GOT3 (cell line): ENCODE measurements around the gene UROC1.
A peak's percentile ranks its signal among the peaks of the same experiment; 100 is the strongest.
"Not testable (repeated sequence)": the region's sequence is repeated elsewhere in the genome, so short reads cannot be mapped to it uniquely, and the experiment has no call there.

Experiments used
- DNase-seq: peaks from one replicate; lab custom pipeline; 2025; ENCODE audit warnings: mixed read lengths; lab: John Stamatoyannopoulos, UW

UROC1 gene

GRCh38 chr3:126546549-126547239 lies 29.1 kb upstream of the UROC1 start:
- DNase-seq, result no peak

- DNase-seq, result no peak
Measured at GRCh38 chr3:126546013-126546412, 28.4 kb upstream of the UROC1 start.

DNA sequence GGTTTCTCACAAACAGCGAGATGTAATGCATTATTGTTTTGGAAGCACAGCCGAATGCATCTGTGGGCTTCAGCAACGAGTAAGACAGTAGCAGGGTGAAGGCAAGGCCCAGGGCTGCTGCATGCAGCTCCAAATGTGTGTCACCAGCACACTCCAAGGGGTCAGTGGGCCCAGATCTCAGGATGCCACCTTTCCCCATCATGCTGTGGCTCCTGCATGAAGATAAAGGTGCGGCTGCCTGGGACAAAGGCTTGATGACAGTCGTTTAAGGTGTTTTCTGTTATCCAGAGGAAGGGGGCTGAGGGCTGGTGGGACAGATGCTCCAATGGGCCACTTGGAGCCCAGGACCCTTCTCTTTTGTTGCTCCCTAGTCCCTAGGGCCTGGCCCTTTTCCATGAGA lies 28.0 kb upstream of the UROC1 start:
- DNase-seq, result no peak

GRCh38 chr3:126544596-126545281 lies 27.2 kb upstream of the UROC1 start:
- DNase-seq, result no peak

DNA sequence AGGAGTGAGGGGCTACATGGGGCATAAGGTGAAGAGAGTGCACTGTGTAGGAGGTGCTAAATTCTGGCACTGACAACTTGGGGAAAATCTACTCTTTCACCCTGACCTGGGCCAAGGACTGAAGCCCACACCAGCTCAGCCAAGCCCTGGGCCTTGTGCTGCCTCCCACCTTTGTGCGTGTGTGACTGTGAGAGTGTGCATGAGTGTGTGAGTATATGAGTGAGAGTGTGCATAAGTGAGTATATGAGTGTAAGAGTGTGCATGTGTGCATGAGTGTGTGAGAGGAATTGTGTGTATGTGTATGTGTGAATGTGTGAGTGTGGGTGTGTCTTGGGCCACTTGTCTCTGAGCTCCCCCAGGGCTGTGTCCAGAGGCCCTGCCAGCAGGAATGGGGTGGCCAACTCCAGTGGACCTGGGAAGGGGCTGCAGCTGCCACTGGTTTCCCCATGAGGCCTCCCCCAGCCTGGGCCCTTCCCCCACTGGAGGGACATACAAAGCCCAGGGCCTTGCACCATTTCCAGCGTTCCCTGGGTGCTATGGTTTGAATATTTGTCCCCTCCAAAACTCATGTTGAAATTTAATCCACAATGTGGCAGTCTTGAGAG lies 26.0 kb upstream of the UROC1 start:
- no peak for DNase-seq

- DNase-seq, result no peak
Measured at GRCh38 chr3:126542340-126543241, 25.0 kb upstream of the UROC1 start.

DNA sequence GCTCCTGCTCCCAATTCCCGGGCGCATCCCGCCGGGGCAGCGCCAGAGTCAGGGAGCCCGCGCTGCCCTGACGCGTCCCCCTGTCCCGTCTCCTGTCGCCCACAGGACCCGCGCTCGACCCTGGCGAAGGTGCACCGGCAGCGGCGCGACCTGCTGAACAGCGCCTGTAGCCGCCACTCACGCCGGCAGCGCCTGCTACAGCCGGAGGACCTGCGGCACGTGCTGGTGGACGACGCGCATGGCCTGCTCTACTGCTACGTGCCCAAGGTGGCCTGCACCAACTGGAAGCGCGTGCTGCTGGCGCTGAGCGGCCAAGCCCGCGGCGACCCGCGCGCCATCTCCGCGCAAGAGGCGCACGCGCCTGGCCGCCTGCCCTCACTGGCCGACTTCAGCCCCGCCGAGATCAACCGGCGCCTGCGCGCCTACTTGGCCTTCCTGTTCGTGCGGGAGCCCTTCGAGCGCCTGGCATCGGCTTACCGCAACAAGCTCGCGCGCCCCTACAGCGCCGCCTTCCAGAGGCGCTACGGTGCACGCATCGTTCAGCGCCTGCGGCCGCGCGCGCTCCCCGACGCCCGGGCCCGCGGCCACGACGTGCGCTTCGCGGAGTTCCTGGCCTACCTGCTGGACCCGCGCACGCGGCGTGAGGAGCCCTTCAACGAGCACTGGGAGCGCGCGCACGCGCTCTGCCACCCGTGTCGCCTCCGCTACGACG lies 24.2 kb upstream of the UROC1 start:
- no peak for DNase-seq

GRCh38 chr3:126540951-126541627 lies 23.5 kb upstream of the UROC1 start:
- no peak for DNase-seq

GRCh38 chr3:126540342-126540849 lies 22.8 kb upstream of the UROC1 start:
- DNase-seq, result peak; percentile 34

DNA sequence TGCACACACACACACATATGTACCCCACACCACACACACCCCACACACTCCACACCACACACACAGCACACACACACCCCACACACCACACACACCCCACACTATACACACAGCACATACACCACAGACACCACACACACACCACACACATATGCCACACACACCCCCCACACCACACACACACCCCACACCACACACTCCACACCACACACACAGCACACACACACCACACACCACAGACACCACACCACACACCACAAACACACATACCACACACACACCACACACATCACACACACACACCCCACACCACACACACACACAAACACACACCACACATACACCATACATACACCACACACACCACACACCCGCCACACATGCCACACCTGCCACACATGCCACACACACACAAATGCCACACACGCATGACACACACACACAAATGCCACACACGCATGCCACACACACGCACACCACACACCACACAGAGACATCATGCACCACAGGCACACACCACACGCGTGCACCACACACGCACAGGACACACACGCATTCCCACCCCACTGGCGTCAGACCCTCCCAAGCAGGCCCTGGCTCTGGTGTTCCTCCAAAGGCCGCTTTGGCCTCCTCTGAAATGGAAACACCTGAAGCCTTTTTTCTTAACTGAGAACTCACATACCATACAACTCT lies 22.1 kb upstream of the UROC1 start:
- DNase-seq, result no peak

DNA sequence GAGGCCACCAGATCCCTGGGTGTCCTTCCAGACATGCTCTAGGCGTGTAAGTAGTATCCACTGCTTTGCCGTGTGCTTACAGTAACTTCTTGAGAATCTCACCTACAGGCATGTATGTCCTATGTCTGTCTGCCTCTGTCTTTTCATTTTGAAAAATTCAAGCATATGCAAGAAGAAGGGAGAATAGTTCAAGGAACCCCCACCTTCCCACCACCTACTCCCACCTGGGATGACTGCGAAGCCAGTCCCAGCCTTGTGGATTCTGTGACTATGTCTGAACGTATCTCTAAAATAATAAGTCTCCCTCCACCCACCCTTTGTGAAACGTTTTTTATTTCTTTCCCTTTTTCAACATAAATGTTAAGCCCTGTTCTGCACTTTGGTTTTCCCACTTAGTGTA lies 21.4 kb upstream of the UROC1 start:
- DNase-seq, result no peak

DNA sequence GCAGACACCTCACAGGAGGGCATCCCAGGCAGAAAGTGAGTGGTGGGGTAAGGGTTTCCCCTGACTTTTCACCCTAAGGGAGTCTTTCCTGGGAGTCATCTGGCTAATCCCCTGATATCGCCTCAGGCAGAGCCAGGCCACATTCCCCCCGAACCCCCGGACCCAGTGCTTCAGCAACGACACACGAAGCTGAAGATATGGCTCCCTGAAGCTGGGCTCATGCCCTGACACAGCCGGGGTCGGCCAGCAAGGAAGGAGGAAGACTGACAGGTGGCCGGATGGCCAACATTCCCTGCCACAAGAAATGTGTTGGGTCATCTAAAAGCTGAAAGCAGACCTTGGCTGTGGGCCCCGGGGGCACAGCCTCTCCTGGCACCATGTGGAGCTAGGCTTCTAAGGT lies 20.7 kb upstream of the UROC1 start:
- no peak for DNase-seq

DNA sequence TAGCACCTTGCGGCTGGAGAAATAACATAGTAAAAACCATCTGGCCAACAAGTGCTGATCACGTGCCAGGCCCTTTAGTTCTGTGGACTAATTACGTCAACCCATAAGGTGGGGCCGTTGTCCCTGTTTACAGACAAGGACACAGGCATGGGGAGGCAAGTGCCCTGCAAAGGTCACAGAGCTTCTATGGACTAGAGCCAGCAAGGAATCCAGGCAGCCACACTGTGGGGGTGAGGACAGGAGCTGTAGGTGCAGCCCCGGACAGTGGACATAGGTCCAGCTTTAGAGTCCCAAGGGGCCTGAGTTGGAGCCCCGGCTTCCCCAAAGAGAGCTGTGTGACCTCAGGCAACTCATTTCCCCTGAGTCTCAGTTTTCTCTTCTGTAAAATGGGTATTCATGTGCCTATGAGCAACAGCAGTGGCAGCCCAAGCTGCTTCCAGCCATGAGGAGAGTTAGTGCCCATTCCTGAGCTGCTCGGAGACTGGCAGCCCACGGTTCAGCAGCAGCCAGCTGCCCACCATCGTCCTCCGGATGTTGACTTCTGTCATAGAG lies 20.2 kb upstream of the UROC1 start:
- DNase-seq, result no peak

- DNase-seq, result no peak
Measured at GRCh38 chr3:126537116-126537729, 19.6 kb upstream of the UROC1 start.

DNA sequence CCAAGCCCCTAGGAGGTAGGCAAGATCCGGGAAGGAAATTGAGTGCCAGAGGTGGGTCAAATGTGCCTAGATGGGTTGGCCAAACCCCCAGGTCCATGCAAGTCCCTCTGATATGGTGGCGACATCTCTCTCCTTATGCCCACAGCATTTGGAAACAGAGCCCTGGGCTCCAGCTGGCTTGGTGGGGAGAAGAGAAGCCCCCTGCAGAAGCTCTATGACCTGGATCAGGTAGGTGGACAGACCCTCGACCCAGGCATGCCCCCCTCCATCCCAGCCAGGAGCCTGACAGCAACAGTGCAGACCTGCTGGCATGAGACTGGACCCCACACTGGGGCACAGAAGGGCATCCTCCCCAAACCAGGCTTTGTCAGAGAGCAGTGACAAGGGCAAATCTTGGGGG lies 18.6 kb upstream of the UROC1 start:
- DNase-seq, result no peak

DNA sequence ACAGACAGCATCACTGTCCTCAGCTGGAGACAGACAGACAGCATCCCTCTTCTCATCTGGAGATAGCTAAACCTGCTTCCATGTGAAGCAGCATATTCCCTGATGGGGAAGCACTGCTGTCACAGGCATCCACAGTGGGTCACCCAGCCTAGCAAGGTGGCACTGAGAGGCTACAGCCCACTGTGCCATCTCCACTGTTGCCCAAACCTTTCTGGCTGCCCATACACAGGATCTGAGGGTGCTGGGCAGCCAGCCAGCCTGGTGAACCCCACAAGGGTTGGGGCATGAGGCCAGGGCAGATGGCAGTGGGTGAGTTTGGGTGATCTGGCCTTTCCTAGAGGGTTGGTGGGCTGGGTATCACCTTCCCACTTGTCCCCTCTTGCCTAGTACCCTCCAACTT lies 18.1 kb upstream of the UROC1 start:
- no peak for DNase-seq

GRCh38 chr3:126534716-126535115 lies 17.1 kb upstream of the UROC1 start:
- not testable (repeated sequence) for DNase-seq

- no peak for DNase-seq
Measured at GRCh38 chr3:126533506-126533905, 15.9 kb upstream of the UROC1 start.

GRCh38 chr3:126531051-126531330 lies 13.4 kb upstream of the UROC1 start:
- no peak for DNase-seq
